GM23248 (cell line): ENCODE results near the gene TMEM98. TPM values are rescaled to one million over a fixed set of nuclear protein-coding genes. Genes with fewer than 3 reads are reported as not detected.

ENCODE experiments used
- DNase-seq: peaks from one replicate; pipeline ENCODE4 v3.0.0-alpha.2; 2015
- H2AFZ ChIP-seq: fragments of 200-600 bp; sonication (generic); 2 replicates; pipeline ENCODE4 v1.6.1; 2016; ENCODE audit warnings: antibody characterized with exemption
- H3F3A ChIP-seq: fragments of 200-600 bp; sonication (generic); 2 replicates; pipeline ENCODE4 v1.6.1; 2016; ENCODE audit warnings: mild to moderate bottlenecking, antibody characterized with exemption, mixed run types; ENCODE audit not compliant: insufficient read depth
- H3K27ac ChIP-seq: fragments of 200-600 bp; sonication (generic); 2 replicates; pipeline ENCODE4 v1.5.1; 2016; ENCODE audit warnings: mild to moderate bottlenecking
- H3K27me3 ChIP-seq: fragments of 200-600 bp; sonication (generic); replicated peaks from 2 replicates; pipeline ENCODE4 v1.6.1; 2016; ENCODE audit warnings: mild to moderate bottlenecking; ENCODE audit not compliant: insufficient read depth
- H3K36me3 ChIP-seq: fragments of 200-600 bp; sonication (generic); 2 replicates; pipeline ENCODE4 v1.6.1; 2016; ENCODE audit warnings: low read depth, mild to moderate bottlenecking
- H3K4me1 ChIP-seq: fragments of 200-600 bp; sonication (generic); 2 replicates; pipeline ENCODE4 v1.6.1; 2016; ENCODE audit warnings: mild to moderate bottlenecking; ENCODE audit not compliant: insufficient read depth
- H3K4me2 ChIP-seq: fragments of 200-600 bp; sonication (generic); one replicate; pipeline ENCODE4 v1.6.1; 2016; ENCODE audit warnings: mild to moderate bottlenecking; ENCODE audit not compliant: unreplicated experiment
- H3K4me3 ChIP-seq: fragments of 200-600 bp; sonication (generic); 2 replicates; pipeline ENCODE4 v1.5.1; 2016; ENCODE audit warnings: mild to moderate bottlenecking
- H3K79me2 ChIP-seq: fragments of 200-600 bp; sonication (generic); 2 replicates; pipeline ENCODE4 v1.6.1; 2016; ENCODE audit warnings: mild to moderate bottlenecking; ENCODE audit not compliant: insufficient read depth
- H3K9ac ChIP-seq: fragments of 200-600 bp; sonication (generic); 2 replicates; pipeline ENCODE4 v1.6.1; 2016; ENCODE audit warnings: mild to moderate bottlenecking
- H3K9me2 ChIP-seq: fragments of 200-600 bp; sonication (generic); 2 replicates; pipeline ENCODE4 v1.6.1; 2016; ENCODE audit warnings: mixed run types, mild to moderate bottlenecking, moderate library complexity; ENCODE audit not compliant: insufficient read depth
- H3K9me3 ChIP-seq: fragments of 200-600 bp; sonication (generic); one replicate; pipeline ENCODE4 v1.6.1; 2017; ENCODE audit warnings: low read depth
- H4K20me1 ChIP-seq: fragments of 200-600 bp; sonication (generic); 2 replicates; pipeline ENCODE4 v1.6.0; 2016; ENCODE audit not compliant: insufficient read depth
- EZH2 ChIP-seq: fragments of 200-600 bp; sonication (generic); IDR thresholded peaks from 2 replicates; pipeline ENCODE4 v1.6.1; 2018; ENCODE audit warnings: antibody characterized with exemption, mild to moderate bottlenecking; ENCODE audit not compliant: insufficient read depth, poor library complexity, severe bottlenecking
- EZH2phosphoT487 ChIP-seq: fragments of 200-600 bp; sonication (generic); IDR thresholded peaks from 2 replicates; pipeline ENCODE4 v1.6.1; 2018; ENCODE audit warnings: antibody characterized with exemption, moderate library complexity, mild to moderate bottlenecking, low read depth; ENCODE audit not compliant: insufficient read depth
- WGBS, 2 experiments: methylation state at CpG; one replicate each; pipeline ENCODE4 v1.1.6; 2015 to 2017; ENCODE audit warnings: low lambda C conversion rate in 2 of 2, low coverage in 1 of 2; ENCODE audit errors: missing lambda C conversion rate in 2 of 2; 5-methylcytosine and 5-hydroxymethylcytosine counted together
- in situ Hi-C: fragments of 300-500 bp; cut with MboI; formaldehyde crosslinking; loops from 2 replicates; pipeline ENCODE4 v1.15.0; 2020
- polyA plus RNA-seq: library from polyadenylated mRNA; unstranded; fragments of >200 nt; fragmentation: Nextera tagmentation; extraction: Ambion mirVana; gene quantifications from 2 replicates; pipeline ENCODE4 v1.2.1, GENCODE V29; 2016
- total RNA-seq: library from RNA; depleted of rRNA; stranded (reverse); fragments of >200 nt; shearing (Covaris generic); gene quantifications from 2 replicates; pipeline ENCODE4 v1.2.3, GENCODE V29; 2014

Gene TMEM98
- total and polyA plus RNA-seq, 2 experiments from 2014 or later = 148 to 153 TPM

- Histone ChIP-seq H3K4me1 (peaks cover 17% of the 10 kb centered on the region), H3K9me3 (no peaks in the 10 kb centered on the region), H3K79me2 (no peaks in the 10 kb centered on the region), H3K4me3 (peak overlapping the region; percentile 52), H4K20me1 (no peaks in the 10 kb centered on the region), H3K27ac (peak overlapping the region; percentile 53), H3K27me3 (no peaks in the 10 kb centered on the region), H2AFZ (peak overlapping the region; percentile 90), H3F3A (peaks cover 23% of the 10 kb centered on the region), H3K9ac (peak overlapping the region; percentile 48), H3K9me2 (no peaks in the 10 kb centered on the region), H3K4me2 (peak overlapping the region; percentile 75), H3K36me3 (no peaks in the 10 kb centered on the region)
- TF ChIP-seq EZH2 = no peak
- TF ChIP-seq EZH2phosphoT487 = no peak
- DNase-seq = peak; percentile 93
- in situ Hi-C loops = loop anchor here (25.0 kb wide), 1 partner anchor 250 kb away; no protein-coding TSS in a partner anchor
- WGBS, 2 experiments = 2% methylated on average over 10 of the region's 10 CpGs
These were observed 15.6 kb upstream of the TMEM98 start for GRCh38 chr17:32912218-32912897.

- DNase-seq = no peak
- no peak overlapping the region for H3K4me3 ChIP-seq
- no peak overlapping the region for H3K4me2 ChIP-seq
- peaks cover 23% of the 10 kb centered on the region for H3F3A ChIP-seq
- H3K9ac ChIP-seq = no peak overlapping the region
- peaks cover 17% of the 10 kb centered on the region for H3K4me1 ChIP-seq
- no peaks in the 10 kb centered on the region for H3K27me3 ChIP-seq
- TF ChIP-seq EZH2 (no peak), EZH2phosphoT487 (no peak)
- H2AFZ ChIP-seq = no peak overlapping the region
- no peaks in the 10 kb centered on the region for H4K20me1 ChIP-seq
- in situ Hi-C loops = loop anchor here (25.0 kb wide), 1 partner anchor 251 kb away; no protein-coding TSS in a partner anchor
- WGBS, 2 experiments = 84 to 85% methylated on average over 7 of the region's 7 CpGs
- H3K36me3 ChIP-seq = no peaks in the 10 kb centered on the region
- no peaks in the 10 kb centered on the region for H3K79me2 ChIP-seq
- no peaks in the 10 kb centered on the region for H3K9me2 ChIP-seq
- no peak overlapping the region for H3K27ac ChIP-seq
- no peaks in the 10 kb centered on the region for H3K9me3 ChIP-seq
These were observed 14.4 kb upstream of the TMEM98 start for GRCh38 chr17:32913593-32913992.

GRCh38 chr17:32914181-32914580 is 13.8 kb upstream of the TMEM98 start:
- Histone ChIP-seq H3F3A (peaks cover 23% of the 10 kb centered on the region), H3K27me3 (no peaks in the 10 kb centered on the region), H3K9me2 (no peaks in the 10 kb centered on the region), H2AFZ (no peak overlapping the region), H3K9me3 (no peaks in the 10 kb centered on the region), H3K4me1 (peaks cover 17% of the 10 kb centered on the region), H3K79me2 (no peaks in the 10 kb centered on the region), H3K27ac (no peak overlapping the region), H3K4me2 (no peak overlapping the region), H3K4me3 (no peak overlapping the region), H3K9ac (no peak overlapping the region), H4K20me1 (no peaks in the 10 kb centered on the region), H3K36me3 (no peaks in the 10 kb centered on the region)
- TF ChIP-seq EZH2 = no peak
- TF ChIP-seq EZH2phosphoT487 = no peak
- in situ Hi-C loops = loop anchor here (25.0 kb wide), 1 partner anchor 252 kb away; no protein-coding TSS in a partner anchor
- DNase-seq = no peak
- WGBS, 2 experiments = 81 to 88% methylated on average over 3 of the region's 3 CpGs

GRCh38 chr17:32915245-32915644 is 12.7 kb upstream of the TMEM98 start:
- Histone ChIP-seq H3K9ac (no peak overlapping the region), H3K79me2 (no peaks in the 10 kb centered on the region), H3K4me1 (peaks cover 12% of the 10 kb centered on the region), H3K36me3 (no peaks in the 10 kb centered on the region), H3K27me3 (no peaks in the 10 kb centered on the region), H3K4me2 (no peak overlapping the region), H3K4me3 (no peak overlapping the region), H3F3A (peaks cover 23% of the 10 kb centered on the region), H3K9me3 (no peaks in the 10 kb centered on the region), H3K9me2 (no peaks in the 10 kb centered on the region), H3K27ac (no peak overlapping the region), H4K20me1 (no peaks in the 10 kb centered on the region), H2AFZ (no peak overlapping the region)
- 64 to 69% methylated on average over 2 of the region's 2 CpGs for WGBS, 2 experiments
- no peak for DNase-seq
- TF ChIP-seq EZH2phosphoT487 (no peak), EZH2 (no peak)
- in situ Hi-C loops = loop anchor here (25.0 kb wide), 1 partner anchor 253 kb away; no protein-coding TSS in a partner anchor
